ENCODE results near the gene SPAG5. TPM values are rescaled to one million over a fixed set of nuclear protein-coding genes. Genes with fewer than 3 reads are reported as not detected.

The SPAG5 gene
- 51.0 and 58.1 TPM in 2 replicates for total RNA-seq (2014; rRNA removed; shearing (Covaris generic); ENCODE audit: low replicate concordance)

DNA sequence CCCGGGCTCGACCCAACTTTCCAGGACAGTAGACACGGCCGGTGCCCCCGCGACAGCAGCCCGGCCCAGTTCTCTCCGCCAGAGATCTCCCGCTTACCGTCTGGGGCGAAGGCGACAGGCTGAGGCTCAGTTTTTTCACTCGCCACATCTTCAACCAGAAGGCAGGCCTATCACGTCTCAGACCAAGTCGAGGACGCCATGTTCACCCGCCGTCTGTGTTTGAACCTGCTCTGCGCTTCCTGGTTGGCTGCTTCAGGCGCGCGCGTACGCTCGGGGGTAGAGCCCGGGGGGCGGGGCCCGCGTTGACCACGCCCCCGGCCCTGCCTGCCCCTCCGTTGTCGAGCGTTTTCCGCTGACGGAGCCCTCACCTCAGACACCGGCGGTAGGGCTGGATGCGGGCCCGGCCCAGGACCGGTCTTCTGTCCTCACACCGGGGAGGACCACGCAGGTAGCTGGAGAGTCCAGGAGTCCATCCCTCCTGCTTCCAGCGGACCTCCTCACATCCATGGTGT lies at the start of gene SPAG5:
SPAG5 (minus strand) TSS at position 227 of the 512 bp plus-strand sequence; CDS start at position 148, 79 bp downstream.
- H3K9ac ChIP-seq (ENCODE audit: low read length): peak within 1 kb of the TSS; percentile 90
- no peaks in the 10 kb centered on the region for H3K9me3 ChIP-seq (ENCODE audit: low read length)
- no peaks in the 10 kb centered on the region for H3K9me2 ChIP-seq (replicated peaks; ENCODE audit: insufficient read depth, low read length)
- H3K27ac ChIP-seq (ENCODE audit: low read length): peak within 1 kb of the TSS; percentile 87
- H3K27me3 ChIP-seq (ENCODE audit: low read length): no peaks in the 10 kb centered on the region
- H3K79me2 ChIP-seq (ENCODE audit: low read length): peaks cover 27% of the 10 kb centered on the region
- DNase-seq: peak; percentile 98
- no peaks in the 10 kb centered on the region for H4K20me1 ChIP-seq (ENCODE audit: insufficient read depth, low read depth, low read length)
- H3K4me1 ChIP-seq (ENCODE audit: low read length): peaks cover 39% of the 10 kb centered on the region
- peak within 1 kb of the TSS; percentile 88 for H3K4me3 ChIP-seq (ENCODE audit: low read length)
- H2AFZ ChIP-seq (ENCODE audit: low read length): peak within 1 kb of the TSS; percentile 13; the same call in 1 of the 2 replicates
- H3K36me3 ChIP-seq (ENCODE audit: insufficient read depth, low read length): no peaks in the 10 kb centered on the region; the same call in 1 of the 2 replicates
- H3K4me2 ChIP-seq (ENCODE audit: low read depth, low read length, poor library complexity, severe bottlenecking): peak within 1 kb of the TSS; percentile 99

DNA sequence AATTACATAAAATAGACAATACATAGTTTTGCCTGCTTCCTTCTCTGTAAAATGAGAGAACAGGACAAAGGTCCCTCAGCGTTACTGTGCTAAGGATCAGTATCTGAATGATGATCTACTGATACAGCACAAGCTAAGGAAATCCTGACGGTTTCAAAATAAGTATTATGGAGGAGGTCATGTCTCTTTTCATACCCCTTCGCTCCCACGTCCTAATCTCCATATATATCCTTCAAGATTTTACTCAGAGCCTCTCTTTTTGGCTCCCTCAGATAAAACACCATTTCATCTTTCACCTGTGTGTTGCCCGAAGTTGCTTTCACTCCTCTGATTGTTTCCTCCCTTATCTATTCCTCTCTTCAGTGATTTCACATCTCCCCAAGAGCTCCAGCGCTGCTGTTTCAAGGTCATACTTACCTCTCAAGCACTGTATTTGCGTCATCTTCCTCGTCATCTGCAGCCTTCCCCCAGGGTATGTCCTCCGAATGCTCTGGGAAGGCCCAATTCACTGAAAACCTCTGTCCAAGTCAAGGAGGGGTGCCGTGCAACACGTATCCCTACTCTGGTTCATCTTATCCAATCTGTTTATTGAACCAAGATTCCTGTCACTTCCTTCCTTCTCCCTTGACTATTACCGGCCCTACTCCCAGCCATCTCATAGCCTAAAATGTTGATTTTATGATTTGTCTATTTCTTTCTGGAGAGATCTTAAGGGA lies 47.4 kb upstream of the SPAG5 start:
- peak overlapping the region; percentile 65 for H3K4me3 ChIP-seq (ENCODE audit: low read length)
- H3K27me3 ChIP-seq (ENCODE audit: low read length): no peaks in the 10 kb centered on the region
- peak overlapping the region; percentile 72 for H3K27ac ChIP-seq (ENCODE audit: low read length)
- H4K20me1 ChIP-seq (ENCODE audit: insufficient read depth, low read depth, low read length): peaks cover 12% of the 10 kb centered on the region; the same call in 1 of the 2 replicates
- H3K79me2 ChIP-seq (ENCODE audit: low read length): peaks cover 35% of the 10 kb centered on the region
- no peaks in the 10 kb centered on the region for H3K9me2 ChIP-seq (replicated peaks; ENCODE audit: insufficient read depth, low read length)
- H3K9me3 ChIP-seq (ENCODE audit: low read length): no peaks in the 10 kb centered on the region
- peak overlapping the region; percentile 29 for H2AFZ ChIP-seq (ENCODE audit: low read length)
- H3K4me1 ChIP-seq (ENCODE audit: low read length): peaks cover 29% of the 10 kb centered on the region
- DNase-seq: no peak
- H3K36me3 ChIP-seq (ENCODE audit: insufficient read depth, low read length): peaks cover 29% of the 10 kb centered on the region
- peak overlapping the region; percentile 74 for H3K9ac ChIP-seq (ENCODE audit: low read length)
- H3K4me2 ChIP-seq (ENCODE audit: low read depth, low read length, poor library complexity, severe bottlenecking): peak overlapping the region; percentile 99

DNA sequence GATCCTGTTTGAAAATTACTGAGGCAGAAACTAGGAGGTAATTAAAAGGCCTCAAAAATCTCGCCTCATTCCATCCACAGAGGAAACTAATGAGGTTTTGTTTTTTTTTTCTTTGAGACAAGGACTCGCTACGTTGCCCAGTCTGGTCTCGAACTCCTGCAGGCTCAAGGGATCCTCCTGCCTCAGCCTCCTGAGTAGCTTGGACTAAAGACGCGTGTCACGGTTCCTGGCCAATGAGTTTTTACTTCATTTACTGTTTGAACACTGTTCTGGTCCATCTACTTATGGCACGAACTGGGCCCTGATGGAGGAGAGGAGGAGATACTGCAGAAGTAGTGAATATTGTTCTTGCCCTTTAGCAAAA lies 46.7 kb upstream of the SPAG5 start:
- no peaks in the 10 kb centered on the region for H3K9me2 ChIP-seq (replicated peaks; ENCODE audit: insufficient read depth, low read length)
- DNase-seq: no peak
- peak overlapping the region; percentile 74 for H3K9ac ChIP-seq (ENCODE audit: low read length)
- peaks cover 35% of the 10 kb centered on the region for H3K36me3 ChIP-seq (ENCODE audit: insufficient read depth, low read length)
- H3K79me2 ChIP-seq (ENCODE audit: low read length): peaks cover 42% of the 10 kb centered on the region
- H4K20me1 ChIP-seq (ENCODE audit: insufficient read depth, low read depth, low read length): peaks cover 12% of the 10 kb centered on the region; the same call in 1 of the 2 replicates
- H3K9me3 ChIP-seq (ENCODE audit: low read length): no peaks in the 10 kb centered on the region
- H3K4me2 ChIP-seq (ENCODE audit: low read depth, low read length, poor library complexity, severe bottlenecking): peak overlapping the region; percentile 99
- peak overlapping the region; percentile 72 for H3K27ac ChIP-seq (ENCODE audit: low read length)
- H3K4me1 ChIP-seq (ENCODE audit: low read length): peaks cover 29% of the 10 kb centered on the region
- no peaks in the 10 kb centered on the region for H3K27me3 ChIP-seq (ENCODE audit: low read length)
- no peak overlapping the region for H2AFZ ChIP-seq (ENCODE audit: low read length)
- H3K4me3 ChIP-seq (ENCODE audit: low read length): peak overlapping the region; percentile 65

DNA sequence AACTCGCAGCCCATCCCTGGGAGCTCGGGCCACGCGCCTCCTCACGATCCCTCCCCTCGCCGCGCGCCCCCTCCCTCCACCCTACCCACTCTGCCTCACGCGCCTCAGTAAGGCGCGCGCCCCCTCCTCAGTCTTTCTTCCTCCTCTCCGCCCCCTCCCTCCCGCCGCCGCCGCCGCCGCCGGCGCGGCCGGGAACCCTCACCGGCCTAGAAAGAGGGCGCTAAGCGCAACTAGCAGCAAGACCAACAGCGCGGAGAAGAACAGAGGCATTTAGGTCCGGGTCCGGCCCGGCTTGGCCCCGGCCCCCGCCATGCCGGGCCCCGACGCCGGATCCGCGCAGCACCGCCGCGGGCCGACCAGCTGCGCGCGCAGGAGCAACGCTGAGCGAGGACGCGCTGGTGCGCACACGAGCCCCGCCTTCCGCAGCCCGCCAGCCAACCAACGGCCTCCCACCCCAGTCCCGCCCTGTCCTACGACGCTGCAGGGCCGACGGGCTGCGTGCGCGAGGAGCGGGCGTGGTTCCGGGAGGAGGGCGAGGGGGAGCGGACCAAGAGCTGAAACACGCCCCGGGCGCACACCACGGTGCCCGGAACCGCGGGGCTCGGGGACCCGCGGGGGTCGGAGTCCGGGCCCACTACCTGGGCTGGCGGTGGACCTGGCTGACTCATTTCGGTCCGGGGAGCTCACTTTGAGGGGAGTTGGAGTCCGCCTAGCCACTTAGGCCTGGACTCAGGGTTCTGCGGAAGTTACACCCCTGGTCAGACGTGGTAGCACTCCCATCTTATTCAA lies 46.2 kb upstream of the SPAG5 start, which contains the start of gene BLTP2:
BLTP2 (minus strand) TSS at position 372 of the 789 bp plus-strand sequence; CDS start at position 270, 102 bp downstream.
- Histone ChIP-seq H3K9me2 (replicated peaks; ENCODE audit: insufficient read depth, low read length) (no peaks in the 10 kb centered on the region), H3K4me2 (ENCODE audit: low read depth, low read length, poor library complexity, severe bottlenecking) (peak within 1 kb of the TSS; percentile 99), H3K9ac (ENCODE audit: low read length) (peak within 1 kb of the TSS; percentile 97), H3K4me3 (ENCODE audit: low read length) (peak within 1 kb of the TSS; percentile 98), H3K79me2 (ENCODE audit: low read length) (peaks cover 44% of the 10 kb centered on the region), H3K4me1 (ENCODE audit: low read length) (peaks cover 29% of the 10 kb centered on the region), H2AFZ (ENCODE audit: low read length) (peak within 1 kb of the TSS; percentile 37; the same call in 1 of the 2 replicates), H3K27ac (ENCODE audit: low read length) (peak within 1 kb of the TSS; percentile 74), H4K20me1 (ENCODE audit: insufficient read depth, low read depth, low read length) (peaks cover 12% of the 10 kb centered on the region; the same call in 1 of the 2 replicates), H3K36me3 (ENCODE audit: insufficient read depth, low read length) (peaks cover 38% of the 10 kb centered on the region), H3K9me3 (ENCODE audit: low read length) (no peaks in the 10 kb centered on the region), H3K27me3 (ENCODE audit: low read length) (no peaks in the 10 kb centered on the region)
- peak; percentile 98 for DNase-seq

DNA sequence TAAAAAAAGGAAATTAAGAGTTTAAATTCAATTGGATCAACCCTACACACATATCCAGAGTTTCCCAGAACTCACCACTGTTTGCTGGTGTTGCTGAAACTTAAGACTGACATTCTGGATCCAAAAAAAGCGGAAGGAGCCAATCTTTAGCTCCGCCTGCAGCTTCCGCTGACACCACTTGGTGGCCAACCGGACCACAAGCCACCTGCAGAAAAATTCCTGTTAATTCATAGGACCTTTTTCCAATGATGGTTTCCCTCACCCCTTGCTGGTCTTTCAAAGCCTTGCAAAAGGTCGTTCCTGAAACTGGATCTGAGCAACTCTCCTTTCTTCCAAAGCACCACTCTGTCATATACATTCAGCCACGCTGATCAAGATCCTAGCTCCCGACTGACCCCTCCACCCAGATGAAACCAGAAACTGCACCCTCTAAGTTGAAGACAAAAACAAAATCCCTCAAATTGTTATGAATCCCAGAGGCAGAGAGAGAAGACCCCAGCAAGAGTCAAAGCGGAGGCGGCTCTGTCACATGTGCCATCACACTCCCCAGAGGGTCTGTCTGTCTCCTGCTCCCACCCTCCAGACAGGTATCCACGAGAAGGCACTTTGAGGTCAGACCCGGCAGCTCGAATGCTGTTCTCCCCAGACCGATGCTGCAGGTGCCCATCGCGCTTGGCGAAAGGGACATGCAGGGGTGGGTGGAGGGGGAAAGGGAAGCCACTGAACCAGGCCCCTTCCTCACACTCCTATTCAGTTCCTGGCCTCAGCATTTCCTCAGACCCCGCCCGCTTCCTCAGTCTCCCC lies 45.4 kb upstream of the SPAG5 start:
- no peaks in the 10 kb centered on the region for H3K27me3 ChIP-seq (ENCODE audit: low read length)
- peak overlapping the region; percentile 97 for H3K9ac ChIP-seq (ENCODE audit: low read length)
- peaks cover 50% of the 10 kb centered on the region for H3K79me2 ChIP-seq (ENCODE audit: low read length)
- H3K9me2 ChIP-seq (replicated peaks; ENCODE audit: insufficient read depth, low read length): no peaks in the 10 kb centered on the region
- no peak overlapping the region; the same call in 1 of the 2 replicates for H2AFZ ChIP-seq (ENCODE audit: low read length)
- H4K20me1 ChIP-seq (ENCODE audit: insufficient read depth, low read depth, low read length): peaks cover 12% of the 10 kb centered on the region; the same call in 1 of the 2 replicates
- H3K9me3 ChIP-seq (ENCODE audit: low read length): no peaks in the 10 kb centered on the region
- peaks cover 44% of the 10 kb centered on the region for H3K36me3 ChIP-seq (ENCODE audit: insufficient read depth, low read length)
- peak overlapping the region; percentile 99 for H3K4me2 ChIP-seq (ENCODE audit: low read depth, low read length, poor library complexity, severe bottlenecking)
- peaks cover 29% of the 10 kb centered on the region for H3K4me1 ChIP-seq (ENCODE audit: low read length)
- peak overlapping the region; percentile 98 for H3K4me3 ChIP-seq (ENCODE audit: low read length)
- peak; percentile 87 for DNase-seq
- peak overlapping the region; percentile 74 for H3K27ac ChIP-seq (ENCODE audit: low read length)

DNA sequence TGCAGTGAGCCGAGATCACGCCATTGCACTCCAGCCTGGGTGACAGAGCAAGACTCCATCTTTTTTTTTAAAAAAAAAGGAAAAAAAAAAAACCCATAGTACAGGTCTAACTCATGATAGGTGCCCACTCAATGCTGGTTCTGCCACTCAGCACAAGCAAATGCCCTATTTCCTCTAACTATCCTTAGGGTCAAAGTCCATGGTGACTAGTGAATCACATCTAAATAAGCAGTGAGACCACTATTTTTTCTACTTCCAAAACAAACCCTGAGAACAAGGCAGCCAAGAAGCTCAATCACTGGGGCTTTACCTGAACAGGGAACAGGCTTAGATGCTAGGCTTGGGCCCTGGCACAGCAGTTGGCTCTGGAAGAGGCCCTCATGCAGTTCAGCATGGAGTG lies 42.8 kb upstream of the SPAG5 start:
- no peak overlapping the region for H3K4me2 ChIP-seq (ENCODE audit: low read depth, low read length, poor library complexity, severe bottlenecking)
- H3K36me3 ChIP-seq (ENCODE audit: insufficient read depth, low read length): peaks cover 60% of the 10 kb centered on the region
- H3K79me2 ChIP-seq (ENCODE audit: low read length): peaks cover 74% of the 10 kb centered on the region
- no peaks in the 10 kb centered on the region for H3K9me2 ChIP-seq (replicated peaks; ENCODE audit: insufficient read depth, low read length)
- no peak overlapping the region for H3K4me3 ChIP-seq (ENCODE audit: low read length)
- no peak overlapping the region for H2AFZ ChIP-seq (ENCODE audit: low read length)
- no peak overlapping the region for H3K27ac ChIP-seq (ENCODE audit: low read length)
- H3K4me1 ChIP-seq (ENCODE audit: low read length): peaks cover 21% of the 10 kb centered on the region
- H3K9me3 ChIP-seq (ENCODE audit: low read length): no peaks in the 10 kb centered on the region
- no peak overlapping the region for H3K9ac ChIP-seq (ENCODE audit: low read length)
- H3K27me3 ChIP-seq (ENCODE audit: low read length): no peaks in the 10 kb centered on the region
- DNase-seq: no peak
- peaks cover 12% of the 10 kb centered on the region; the same call in 1 of the 2 replicates for H4K20me1 ChIP-seq (ENCODE audit: insufficient read depth, low read depth, low read length)

DNA sequence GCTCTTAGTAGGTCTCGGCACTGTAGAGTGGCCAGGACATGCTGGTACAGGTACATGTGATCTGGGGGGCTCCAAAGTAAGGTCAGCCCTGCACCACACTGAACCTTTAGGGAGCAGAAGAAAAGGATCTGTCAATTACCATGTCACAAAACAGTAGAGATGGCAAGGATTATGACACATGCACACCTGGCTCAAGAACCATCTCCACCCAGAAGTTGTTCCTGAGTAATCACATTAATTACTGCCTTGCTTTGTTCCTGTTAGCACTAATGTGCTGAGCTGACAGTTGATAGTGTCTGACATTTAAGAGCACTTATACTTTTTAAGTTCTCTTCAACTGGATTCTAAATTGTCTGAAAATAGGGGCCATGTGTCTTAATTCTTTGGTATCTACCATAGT lies 36.7 kb upstream of the SPAG5 start:
- no peaks in the 10 kb centered on the region for H3K9me2 ChIP-seq (replicated peaks; ENCODE audit: insufficient read depth, low read length)
- DNase-seq: no peak
- no peak overlapping the region for H3K4me2 ChIP-seq (ENCODE audit: low read depth, low read length, poor library complexity, severe bottlenecking)
- no peak overlapping the region for H2AFZ ChIP-seq (ENCODE audit: low read length)
- H3K9me3 ChIP-seq (ENCODE audit: low read length): no peaks in the 10 kb centered on the region
- H3K4me1 ChIP-seq (ENCODE audit: low read length): no peaks in the 10 kb centered on the region
- peaks cover 87% of the 10 kb centered on the region for H3K36me3 ChIP-seq (ENCODE audit: insufficient read depth, low read length)
- H3K27ac ChIP-seq (ENCODE audit: low read length): no peak overlapping the region
- H4K20me1 ChIP-seq (ENCODE audit: insufficient read depth, low read depth, low read length): peaks cover 32% of the 10 kb centered on the region
- H3K9ac ChIP-seq (ENCODE audit: low read length): no peak overlapping the region
- peaks cover 72% of the 10 kb centered on the region for H3K79me2 ChIP-seq (ENCODE audit: low read length)
- H3K4me3 ChIP-seq (ENCODE audit: low read length): no peak overlapping the region
- no peaks in the 10 kb centered on the region for H3K27me3 ChIP-seq (ENCODE audit: low read length)
